ENCODE results near the gene POU2F3.
A peak's percentile ranks its signal among the peaks of the same experiment; 100 is the strongest.

Gene POU2F3

GRCh38 chr11:120333801-120334200, 93.9 kb downstream of the POU2F3 start:
- no peak overlapping the region for H3K14ac ChIP-seq (ENCODE audit: low read length)

DNA sequence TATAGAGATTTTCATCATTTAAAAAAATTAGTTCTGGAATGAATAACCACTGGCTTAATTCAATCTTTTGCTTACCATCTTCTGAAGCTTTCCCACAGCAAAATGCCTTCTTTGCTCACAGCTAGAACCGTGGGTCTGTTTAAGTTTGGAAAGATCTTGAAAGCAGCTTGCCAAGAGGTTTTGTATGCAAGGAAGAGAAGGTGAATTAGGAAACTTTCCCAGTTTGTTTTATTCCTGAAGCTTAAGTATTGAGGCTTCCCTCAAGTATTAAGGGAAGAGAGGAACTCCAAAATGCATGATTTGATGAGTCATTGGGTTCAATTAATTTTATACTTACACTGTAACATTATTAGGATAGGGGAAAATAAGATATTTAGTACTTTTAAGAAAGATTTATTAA, 94.4 kb downstream of the POU2F3 start:
- Histone ChIP-seq H4K8ac (ENCODE audit: low read depth, low read length) (no peak overlapping the region), H2BK120ac (ENCODE audit: insufficient read depth, low read length, poor library complexity) (no peak overlapping the region), H3K9ac (ENCODE audit: low read length) (no peak overlapping the region), H2BK5ac (ENCODE audit: low read depth, low read length, poor library complexity) (no peak overlapping the region), H3K27ac (ENCODE audit: low read depth, low read length) (no peak overlapping the region), H3K14ac (ENCODE audit: low read length) (no peak overlapping the region), H3K4me3 (ENCODE audit: low read depth, low read length) (no peak overlapping the region), H3K79me2 (ENCODE audit: control insufficient read depth, insufficient read depth, low read length, poor library complexity) (peaks cover 12% of the 10 kb centered on the region), H2AFZ (ENCODE audit: insufficient read depth, low read length, poor library complexity) (no peak overlapping the region), H4K12ac (ENCODE audit: low read depth, low read length) (no peak overlapping the region), H2BK12ac (ENCODE audit: low read length) (no peak overlapping the region), H3K9me3 (ENCODE audit: insufficient read depth, low read depth, low read length) (no peaks in the 10 kb centered on the region), H3K23ac (ENCODE audit: low read length) (no peak overlapping the region), H3K27me3 (ENCODE audit: insufficient read depth, low read length) (no peaks in the 10 kb centered on the region), H3K79me1 (ENCODE audit: low read length) (peaks cover 15% of the 10 kb centered on the region), H3K4me2 (ENCODE audit: low read length) (no peak overlapping the region), H4K91ac (ENCODE audit: low read depth, low read length) (no peak overlapping the region), H3K4ac (ENCODE audit: low read depth, low read length) (no peak overlapping the region), H2AK5ac (ENCODE audit: low read length) (no peak overlapping the region), H3K18ac (ENCODE audit: low read length) (no peak overlapping the region), H3K4me1 (ENCODE audit: control insufficient read depth in 1 of 2, insufficient read depth in 2 of 2, low read length in 2 of 2) (peaks cover 0 to 3% of the 10 kb centered on the region in 2 experiments), H3K36me3 (ENCODE audit: control insufficient read depth in 1 of 2, insufficient read depth in 2 of 2, low read length in 2 of 2) (peaks cover 6 to 9% of the 10 kb centered on the region in 2 experiments)
- no peak for DNase-seq
- no CpG with 5 or more reads among the region's 1 CpG for WGBS (ENCODE audit: extremely low coverage, insufficient coverage, insufficient read length)

More at GRCh38 chr11:120333801-120334200, 93.9 kb downstream of the POU2F3 start:
- H3K4me3 ChIP-seq (ENCODE audit: low read depth, low read length), result no peak overlapping the region
- no peak overlapping the region for H3K23ac ChIP-seq (ENCODE audit: low read length)
- H3K36me3 ChIP-seq (ENCODE audit: control insufficient read depth in 1 of 2, insufficient read depth in 2 of 2, low read length in 2 of 2), result peaks cover 6 to 9% of the 10 kb centered on the region in 2 experiments
- DNase-seq, result no peak
- no peak overlapping the region for H4K8ac ChIP-seq (ENCODE audit: low read depth, low read length)
- H3K4ac ChIP-seq (ENCODE audit: low read depth, low read length), result no peak overlapping the region
- H2BK120ac ChIP-seq (ENCODE audit: insufficient read depth, low read length, poor library complexity), result no peak overlapping the region
- no CpG with 5 or more reads among the region's 1 CpG for WGBS (ENCODE audit: extremely low coverage, insufficient coverage, insufficient read length)
- H2BK5ac ChIP-seq (ENCODE audit: low read depth, low read length, poor library complexity), result no peak overlapping the region
- no peak overlapping the region for H2BK12ac ChIP-seq (ENCODE audit: low read length)
- no peak overlapping the region for H3K18ac ChIP-seq (ENCODE audit: low read length)
- H3K27me3 ChIP-seq (ENCODE audit: insufficient read depth, low read length), result no peaks in the 10 kb centered on the region
- H2AK5ac ChIP-seq (ENCODE audit: low read length), result no peak overlapping the region
- peaks cover 0 to 3% of the 10 kb centered on the region in 2 experiments for H3K4me1 ChIP-seq (ENCODE audit: control insufficient read depth in 1 of 2, insufficient read depth in 2 of 2, low read length in 2 of 2)
- H3K9me3 ChIP-seq (ENCODE audit: insufficient read depth, low read depth, low read length), result no peaks in the 10 kb centered on the region
- H4K12ac ChIP-seq (ENCODE audit: low read depth, low read length), result no peak overlapping the region
- H3K27ac ChIP-seq (ENCODE audit: low read depth, low read length), result no peak overlapping the region
- peaks cover 15% of the 10 kb centered on the region for H3K79me1 ChIP-seq (ENCODE audit: low read length)
- no peak overlapping the region for H3K9ac ChIP-seq (ENCODE audit: low read length)
- no peak overlapping the region for H2AFZ ChIP-seq (ENCODE audit: insufficient read depth, low read length, poor library complexity)
- no peak overlapping the region for H3K4me2 ChIP-seq (ENCODE audit: low read length)
- no peak overlapping the region for H4K91ac ChIP-seq (ENCODE audit: low read depth, low read length)
- peaks cover 12% of the 10 kb centered on the region for H3K79me2 ChIP-seq (ENCODE audit: control insufficient read depth, insufficient read depth, low read length, poor library complexity)

GRCh38 chr11:120334894-120335462, 95.0 kb downstream of the POU2F3 start:
- Histone ChIP-seq H2AFZ (ENCODE audit: insufficient read depth, low read length, poor library complexity) (no peak overlapping the region), H3K27me3 (ENCODE audit: insufficient read depth, low read length) (no peaks in the 10 kb centered on the region), H3K36me3 (ENCODE audit: control insufficient read depth in 1 of 2, insufficient read depth in 2 of 2, low read length in 2 of 2) (peaks cover 4 to 6% of the 10 kb centered on the region in 2 experiments), H3K79me2 (ENCODE audit: control insufficient read depth, insufficient read depth, low read length, poor library complexity) (peaks cover 12% of the 10 kb centered on the region), H3K9ac (ENCODE audit: low read length) (no peak overlapping the region), H2BK120ac (ENCODE audit: insufficient read depth, low read length, poor library complexity) (no peak overlapping the region), H4K91ac (ENCODE audit: low read depth, low read length) (no peak overlapping the region), H4K12ac (ENCODE audit: low read depth, low read length) (no peak overlapping the region), H3K18ac (ENCODE audit: low read length) (no peak overlapping the region), H3K4me1 (ENCODE audit: control insufficient read depth in 1 of 2, insufficient read depth in 2 of 2, low read length in 2 of 2) (peaks cover 0 to 5% of the 10 kb centered on the region in 2 experiments), H3K4me2 (ENCODE audit: low read length) (peak overlapping the region; percentile 100), H3K23ac (ENCODE audit: low read length) (no peak overlapping the region), H3K79me1 (ENCODE audit: low read length) (peaks cover 15% of the 10 kb centered on the region), H3K9me3 (ENCODE audit: insufficient read depth, low read depth, low read length) (no peaks in the 10 kb centered on the region), H3K14ac (ENCODE audit: low read length) (no peak overlapping the region), H3K27ac (ENCODE audit: low read depth, low read length) (no peak overlapping the region), H3K4me3 (ENCODE audit: low read depth, low read length) (no peak overlapping the region), H4K8ac (ENCODE audit: low read depth, low read length) (no peak overlapping the region), H2BK12ac (ENCODE audit: low read length) (no peak overlapping the region), H3K4ac (ENCODE audit: low read depth, low read length) (no peak overlapping the region), H2BK5ac (ENCODE audit: low read depth, low read length, poor library complexity) (no peak overlapping the region), H2AK5ac (ENCODE audit: low read length) (no peak overlapping the region)
- DNase-seq, result peak; percentile 64 to 95
- no CpG with 5 or more reads among the region's 8 CpGs for WGBS (ENCODE audit: extremely low coverage, insufficient coverage, insufficient read length)

DNA sequence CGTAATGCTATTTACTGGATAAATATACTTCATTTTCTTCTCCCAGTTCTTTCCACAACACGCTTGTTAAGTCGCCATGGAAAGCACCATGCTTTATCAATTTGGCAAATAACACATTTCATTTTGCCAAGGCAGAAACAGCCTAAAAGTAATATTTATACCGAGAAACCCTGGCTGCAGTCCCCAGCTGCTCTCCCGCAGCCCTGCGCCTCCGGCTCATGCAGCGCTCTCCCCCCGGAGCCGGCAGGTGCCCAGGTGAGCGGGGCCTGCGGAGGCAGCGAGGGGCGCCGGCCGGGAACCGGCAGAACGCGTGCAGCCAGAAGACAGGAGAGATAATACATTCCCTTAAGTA, 95.6 kb downstream of the POU2F3 start:
- Histone ChIP-seq H2BK120ac (ENCODE audit: insufficient read depth, low read length, poor library complexity) (peak overlapping the region; percentile 93), H3K27ac (ENCODE audit: low read depth, low read length) (peak overlapping the region; percentile 98), H3K27me3 (ENCODE audit: insufficient read depth, low read length) (no peaks in the 10 kb centered on the region), H2AFZ (ENCODE audit: insufficient read depth, low read length, poor library complexity) (peak overlapping the region; percentile 88), H4K8ac (ENCODE audit: low read depth, low read length) (peak overlapping the region; percentile 83), H3K36me3 (ENCODE audit: control insufficient read depth in 1 of 2, insufficient read depth in 2 of 2, low read length in 2 of 2) (peaks cover 0 to 2% of the 10 kb centered on the region in 2 experiments), H3K23ac (ENCODE audit: low read length) (no peak overlapping the region), H3K14ac (ENCODE audit: low read length) (peak overlapping the region; percentile 13), H3K79me1 (ENCODE audit: low read length) (peaks cover 15% of the 10 kb centered on the region), H3K9me3 (ENCODE audit: insufficient read depth, low read depth, low read length) (no peaks in the 10 kb centered on the region), H3K4me3 (ENCODE audit: low read depth, low read length) (peak overlapping the region; percentile 87), H3K18ac (ENCODE audit: low read length) (peak overlapping the region; percentile 84), H3K79me2 (ENCODE audit: control insufficient read depth, insufficient read depth, low read length, poor library complexity) (peaks cover 12% of the 10 kb centered on the region), H2BK5ac (ENCODE audit: low read depth, low read length, poor library complexity) (peak overlapping the region; percentile 95), H2BK12ac (ENCODE audit: low read length) (peak overlapping the region; percentile 85), H4K91ac (ENCODE audit: low read depth, low read length) (peak overlapping the region; percentile 36), H4K12ac (ENCODE audit: low read depth, low read length) (no peak overlapping the region), H3K4me2 (ENCODE audit: low read length) (peak overlapping the region; percentile 100), H3K9ac (ENCODE audit: low read length) (peak overlapping the region; percentile 81), H2AK5ac (ENCODE audit: low read length) (no peak overlapping the region), H3K4ac (ENCODE audit: low read depth, low read length) (no peak overlapping the region), H3K4me1 (ENCODE audit: control insufficient read depth in 1 of 2, insufficient read depth in 2 of 2, low read length in 2 of 2) (peaks cover 0 to 5% of the 10 kb centered on the region in 2 experiments)
- peak in 1 of 2 donors; percentile 36 for DNase-seq
- WGBS (ENCODE audit: extremely low coverage, insufficient coverage, insufficient read length), result no CpG with 5 or more reads among the region's 19 CpGs
